Measurements from ENCODE around the gene TCEAL1.
"Not testable (repeated sequence)": the region's sequence is repeated elsewhere in the genome, so short reads cannot be mapped to it uniquely, and the experiment has no call there.

GRCh38 chrX:103659460-103659859 is 30.7 kb downstream of the TCEAL1 start:
- not testable (repeated sequence) for TF ChIP-seq CTCF, POLR2A (IDR thresholded peaks at IDR 0.05)
